Upper lobe of right lung (tissue), 1 donor: ENCODE measurements around the gene GRID1. TPM values are rescaled to one million over a fixed set of nuclear protein-coding genes. Genes with fewer than 3 reads are reported as not detected.
A peak's percentile ranks its signal among the peaks of the same experiment; 100 is the strongest.

Source experiments
- ATAC-seq: fragments of 200-7000 bp; cut with Tn5 transposase; one replicate; pipeline ENCODE4 v1.9.1; 2020; ENCODE audit warnings: mild to moderate bottlenecking, moderate library complexity
- DNase-seq: peaks from one replicate; pipeline ENCODE4 v3.0.0-alpha.2; 2020
- H3K27ac ChIP-seq: fragments of 200-600 bp; one replicate; pipeline ENCODE4 v1.8.0; 2022
- H3K27me3 ChIP-seq: fragments of 200-600 bp; one replicate; pipeline ENCODE4 v1.8.0; 2022; ENCODE audit warnings: mild to moderate bottlenecking
- H3K36me3 ChIP-seq: fragments of 200-600 bp; one replicate; pipeline ENCODE4 v1.8.0; 2022
- H3K4me1 ChIP-seq: fragments of 200-600 bp; one replicate; pipeline ENCODE4 v1.8.0; 2022
- H3K4me3 ChIP-seq: fragments of 200-600 bp; one replicate; pipeline ENCODE4 v1.8.0; 2022; ENCODE audit warnings: mild to moderate bottlenecking
- H3K9me3 ChIP-seq: fragments of 200-600 bp; one replicate; pipeline ENCODE4 v1.8.0; 2022
- intact Hi-C: fragments of 100-400 bp; cut with DNase I; formaldehyde crosslinking; loops from one replicate; pipeline ENCODE4 v1.11.0; 2022
- total RNA-seq: library from RNA; stranded (reverse); fragmentation: NEBNext Ultra II Directional; extraction: Animal tissue kit (Norgen Biotek cat#: 25700); gene quantifications from one replicate; pipeline ENCODE4 v1.2.1, GENCODE V29; 2021
- TF ChIP-seq, protein P1 (sequence below): fragments of 200-600 bp; IDR thresholded peaks from one replicate; pipeline ENCODE4 v1.8.0; 2022; ENCODE audit warnings: antibody characterized with exemption
- donor health status: DM: no; HTN: yes; CAD: no; lungs with severe emphysema.

Gene GRID1
- total RNA-seq, 1 donor from 2014 or later, result 3.0 TPM

DNA sequence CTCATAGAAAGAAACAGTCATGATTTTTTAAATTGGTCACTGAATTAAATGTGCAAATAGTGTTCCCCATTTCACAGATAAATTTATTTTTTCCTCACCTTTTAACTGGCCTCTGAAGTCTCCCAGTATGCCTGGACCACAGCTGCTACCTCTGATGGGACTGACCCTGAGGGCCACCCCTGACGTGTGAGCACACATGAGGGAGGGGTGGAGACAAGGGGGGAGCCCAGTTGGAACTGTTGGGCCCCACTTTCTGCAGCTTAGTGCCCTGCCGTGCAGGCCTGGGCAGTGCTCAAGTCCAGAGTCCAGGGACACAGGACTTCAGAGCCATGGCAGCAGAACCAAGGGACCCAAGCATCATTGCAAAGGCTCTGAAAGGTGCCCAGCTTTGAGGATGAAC lies 243.9 kb downstream of the GRID1 start:
- Histone ChIP-seq H3K27me3 (no peaks in the 10 kb centered on the region), H3K36me3 (no peaks in the 10 kb centered on the region), H3K4me1 (no peaks in the 10 kb centered on the region), H3K9me3 (no peaks in the 10 kb centered on the region), H3K27ac (no peak overlapping the region), H3K4me3 (no peak overlapping the region)
- DNase-seq, result no peak
- no peak for ATAC-seq
- intact Hi-C loops, result no loop called here
- TF ChIP-seq, protein P1, sequence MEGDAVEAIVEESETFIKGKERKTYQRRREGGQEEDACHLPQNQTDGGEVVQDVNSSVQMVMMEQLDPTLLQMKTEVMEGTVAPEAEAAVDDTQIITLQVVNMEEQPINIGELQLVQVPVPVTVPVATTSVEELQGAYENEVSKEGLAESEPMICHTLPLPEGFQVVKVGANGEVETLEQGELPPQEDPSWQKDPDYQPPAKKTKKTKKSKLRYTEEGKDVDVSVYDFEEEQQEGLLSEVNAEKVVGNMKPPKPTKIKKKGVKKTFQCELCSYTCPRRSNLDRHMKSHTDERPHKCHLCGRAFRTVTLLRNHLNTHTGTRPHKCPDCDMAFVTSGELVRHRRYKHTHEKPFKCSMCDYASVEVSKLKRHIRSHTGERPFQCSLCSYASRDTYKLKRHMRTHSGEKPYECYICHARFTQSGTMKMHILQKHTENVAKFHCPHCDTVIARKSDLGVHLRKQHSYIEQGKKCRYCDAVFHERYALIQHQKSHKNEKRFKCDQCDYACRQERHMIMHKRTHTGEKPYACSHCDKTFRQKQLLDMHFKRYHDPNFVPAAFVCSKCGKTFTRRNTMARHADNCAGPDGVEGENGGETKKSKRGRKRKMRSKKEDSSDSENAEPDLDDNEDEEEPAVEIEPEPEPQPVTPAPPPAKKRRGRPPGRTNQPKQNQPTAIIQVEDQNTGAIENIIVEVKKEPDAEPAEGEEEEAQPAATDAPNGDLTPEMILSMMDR, result no peak

DNA sequence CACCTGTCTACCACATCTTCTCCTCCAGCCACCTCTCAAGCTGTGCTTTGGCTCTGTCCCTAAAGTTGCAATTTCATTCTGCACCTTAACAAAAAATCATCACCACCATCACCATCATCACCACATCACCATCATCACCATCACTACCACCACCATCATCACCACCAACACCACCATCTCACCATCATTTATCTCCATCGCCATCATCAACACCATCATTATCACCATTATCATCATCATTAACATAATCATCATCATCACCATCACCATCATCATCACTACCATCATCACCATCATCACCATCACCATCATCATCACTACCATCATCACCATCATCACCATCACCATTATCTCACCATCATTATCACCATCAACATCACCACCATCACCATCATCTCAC lies 245.4 kb downstream of the GRID1 start:
- intact Hi-C loops, result no loop called here
- ATAC-seq (no peak), DNase-seq (no peak)
- Histone ChIP-seq H3K36me3 (no peaks in the 10 kb centered on the region), H3K27ac (no peak overlapping the region), H3K27me3 (no peaks in the 10 kb centered on the region), H3K4me1 (no peaks in the 10 kb centered on the region), H3K4me3 (no peak overlapping the region), H3K9me3 (no peaks in the 10 kb centered on the region)
- TF ChIP-seq, protein P1, result no peak

DNA sequence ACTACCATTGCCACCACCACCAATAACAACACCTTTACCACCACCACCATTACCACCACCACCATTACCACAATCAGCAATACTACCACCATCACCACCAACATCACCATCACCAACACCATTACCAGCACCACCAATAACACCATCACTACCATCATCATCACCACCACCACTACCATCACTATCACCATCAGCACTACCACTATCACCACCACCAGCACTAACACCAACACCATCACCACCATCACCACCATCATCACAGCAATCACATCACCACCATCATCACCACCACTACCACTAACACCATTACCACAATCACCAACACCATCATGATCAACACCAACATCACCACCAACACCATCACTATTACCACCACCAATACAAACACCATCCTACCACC lies 249.5 kb downstream of the GRID1 start:
- TF ChIP-seq, protein P1, result no peak
- Histone ChIP-seq H3K36me3 (no peaks in the 10 kb centered on the region), H3K27me3 (no peaks in the 10 kb centered on the region), H3K4me3 (no peak overlapping the region), H3K27ac (no peak overlapping the region), H3K4me1 (no peaks in the 10 kb centered on the region), H3K9me3 (no peaks in the 10 kb centered on the region)
- no peak for ATAC-seq
- DNase-seq, result no peak
- intact Hi-C loops, result no loop called here

DNA sequence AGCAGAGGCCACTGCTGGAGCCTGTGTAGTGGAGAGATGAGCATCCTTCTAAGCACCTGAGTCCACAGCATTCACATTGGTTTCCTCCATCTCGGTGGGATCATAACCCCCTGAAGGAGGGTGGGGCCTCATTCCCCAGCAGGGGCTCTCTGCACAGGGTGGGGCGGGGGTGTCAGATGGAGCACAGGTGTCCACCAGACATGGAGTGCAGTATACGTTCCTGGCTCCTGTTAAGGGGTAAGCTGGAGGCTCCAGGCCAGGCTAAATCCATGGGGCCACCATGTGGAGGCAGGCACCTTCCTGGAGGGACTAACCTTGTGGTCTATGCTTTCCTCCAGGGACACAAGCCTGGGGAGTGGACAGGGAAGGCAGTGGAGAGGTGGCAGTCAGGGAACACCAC lies 252.6 kb downstream of the GRID1 start:
- intact Hi-C loops, result no loop called here
- TF ChIP-seq, protein P1, result no peak
- Histone ChIP-seq H3K27me3 (no peaks in the 10 kb centered on the region), H3K9me3 (no peaks in the 10 kb centered on the region), H3K4me1 (no peaks in the 10 kb centered on the region), H3K27ac (no peak overlapping the region), H3K36me3 (no peaks in the 10 kb centered on the region), H3K4me3 (no peak overlapping the region)
- ATAC-seq, result peak; percentile 15
- no peak for DNase-seq

DNA sequence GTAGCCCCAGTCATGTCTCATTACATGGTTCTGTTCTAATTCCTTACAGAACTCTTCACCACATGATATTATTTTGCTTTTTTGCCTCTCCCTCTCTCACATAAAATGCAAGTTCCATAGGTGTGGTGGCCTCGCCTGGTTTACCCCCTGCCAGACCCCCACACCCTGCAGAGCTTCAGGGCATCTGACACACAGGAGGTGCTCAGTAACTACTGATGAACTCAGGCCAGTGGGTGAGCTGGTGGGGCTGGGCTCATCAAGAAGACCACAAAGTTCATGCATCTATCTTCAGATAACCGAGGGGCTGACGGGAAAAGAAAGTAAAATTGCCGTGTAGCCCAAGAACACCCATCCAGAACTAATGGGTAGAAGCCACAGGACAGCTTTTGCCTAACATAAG lies 253.1 kb downstream of the GRID1 start:
- TF ChIP-seq, protein P1, result no peak
- Histone ChIP-seq H3K36me3 (no peaks in the 10 kb centered on the region), H3K4me1 (no peaks in the 10 kb centered on the region), H3K27ac (no peak overlapping the region), H3K9me3 (no peaks in the 10 kb centered on the region), H3K27me3 (no peaks in the 10 kb centered on the region), H3K4me3 (no peak overlapping the region)
- DNase-seq (no peak), ATAC-seq (no peak)
- intact Hi-C loops, result no loop called here

DNA sequence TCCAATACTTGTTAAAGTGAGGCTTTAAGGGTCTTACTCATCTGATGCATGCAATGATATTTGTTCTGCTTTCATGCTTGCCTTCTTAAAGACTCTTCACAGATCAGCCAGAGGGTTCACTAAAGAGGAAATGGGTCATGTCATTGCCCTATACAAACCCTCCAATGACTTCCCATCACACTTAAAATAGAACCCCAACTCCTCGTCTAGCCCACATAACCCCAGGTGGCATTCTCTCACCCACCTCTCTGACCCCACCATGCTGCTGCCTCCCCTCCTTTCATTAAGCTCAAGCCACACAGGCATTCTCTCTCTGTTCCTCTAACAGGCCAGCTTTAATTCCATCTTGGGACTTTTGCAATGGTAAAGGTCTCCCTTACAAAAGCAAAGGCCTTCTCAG lies 253.6 kb downstream of the GRID1 start:
- no peak for DNase-seq
- intact Hi-C loops, result no loop called here

More for the DNA sequence above, 253.6 kb downstream of the GRID1 start:
- no peak for ATAC-seq
- no peaks in the 10 kb centered on the region for H3K27me3 ChIP-seq
- no peak overlapping the region for H3K4me3 ChIP-seq
- H3K9me3 ChIP-seq, result no peaks in the 10 kb centered on the region
- H3K27ac ChIP-seq, result no peak overlapping the region
- no peaks in the 10 kb centered on the region for H3K4me1 ChIP-seq
- TF ChIP-seq, protein P1, result no peak
- no peaks in the 10 kb centered on the region for H3K36me3 ChIP-seq
